Loucy (cell line): Measurements from ENCODE around the gene CDYL.

Experiments
- H2AFZ ChIP-seq: fragments of 200-600 bp; sonication (generic); 2 replicates; pipeline ENCODE4 v1.6.0; 2016; ENCODE audit warnings: antibody characterized with exemption, mild to moderate bottlenecking, low read length, moderate library complexity
- H3F3A ChIP-seq: fragments of 200-600 bp; 2 replicates; pipeline ENCODE4 v1.6.0; 2016; ENCODE audit warnings: antibody characterized with exemption, low read depth, mild to moderate bottlenecking
- H3K27me3 ChIP-seq: fragments of 200-600 bp; sonication (generic); 2 replicates; pipeline ENCODE4 v1.6.1; 2014; ENCODE audit warnings: low read length, mild to moderate bottlenecking; ENCODE audit not compliant: insufficient read depth, poor library complexity, severe bottlenecking
- H3K36me3 ChIP-seq: fragments of 200-600 bp; sonication (generic); 2 replicates; pipeline ENCODE4 v1.6.1; 2016; ENCODE audit warnings: low read length; ENCODE audit not compliant: insufficient read depth
- H3K4me1 ChIP-seq: fragments of 200-600 bp; sonication (generic); 2 replicates; pipeline ENCODE4 v1.5.1; 2014; ENCODE audit warnings: low read length, mild to moderate bottlenecking; ENCODE audit not compliant: insufficient read depth, poor library complexity, severe bottlenecking
- H3K4me2 ChIP-seq: fragments of 200-600 bp; sonication (generic); 2 replicates; pipeline ENCODE4 v1.6.0; 2014; ENCODE audit warnings: antibody characterized with exemption, low read length, low read depth, mild to moderate bottlenecking; ENCODE audit not compliant: poor library complexity, severe bottlenecking
- H3K4me3 ChIP-seq: fragments of 200-600 bp; sonication (generic); 2 replicates; pipeline ENCODE4 v1.5.1; 2014; ENCODE audit warnings: low read length, mild to moderate bottlenecking, mixed read lengths; ENCODE audit not compliant: poor library complexity, severe bottlenecking
- H3K79me2 ChIP-seq: fragments of 200-600 bp; sonication (generic); 2 replicates; pipeline ENCODE4 v1.6.1; 2014; ENCODE audit warnings: low read length; ENCODE audit not compliant: insufficient read depth
- H3K9ac ChIP-seq: fragments of 200-600 bp; sonication (generic); 2 replicates; pipeline ENCODE4 v1.6.0; 2014; ENCODE audit warnings: mild to moderate bottlenecking, low read depth, low read length, moderate library complexity; ENCODE audit not compliant: poor library complexity, severe bottlenecking
- H3K9me2 ChIP-seq: fragments of 200-600 bp; sonication (generic); replicated peaks from 2 replicates; pipeline ENCODE4 v1.6.1; 2016; ENCODE audit warnings: low read depth, low read length, mixed read lengths
- H3K9me3 ChIP-seq: fragments of 200-600 bp; sonication (generic); 2 replicates; pipeline ENCODE4 v1.6.1; 2014; ENCODE audit warnings: mild to moderate bottlenecking, antibody characterized with exemption, low read length, low read depth; ENCODE audit not compliant: insufficient read depth
- H4K20me1 ChIP-seq: fragments of 200-600 bp; sonication (generic); 2 replicates; pipeline ENCODE4 v1.6.0; 2014; ENCODE audit warnings: antibody characterized with exemption, low read length, mild to moderate bottlenecking; ENCODE audit not compliant: insufficient read depth, poor library complexity, severe bottlenecking
- EZH2phosphoT487 ChIP-seq: fragments of 200-600 bp; IDR thresholded peaks from 2 replicates; pipeline ENCODE4 v1.6.1; 2018; ENCODE audit warnings: antibody characterized with exemption, mild to moderate bottlenecking, moderate library complexity, borderline replicate concordance
- TF ChIP-seq, protein P1 (sequence below): fragments of 200-600 bp; sonication (generic); conservative IDR thresholded peaks from 2 replicates; pipeline ENCODE4 v1.5.1; 2014; ENCODE audit warnings: mild to moderate bottlenecking, antibody characterized with exemption, low read length

The CDYL gene

GRCh38 chr6:4808396-4808795 lies 32.2 kb downstream of the CDYL start:
- no peaks in the 10 kb centered on the region for H3K9me2 ChIP-seq
- H3K79me2 ChIP-seq, result peaks cover 95% of the 10 kb centered on the region
- H3K4me3 ChIP-seq, result no peak overlapping the region
- H3K4me1 ChIP-seq, result peaks cover 8% of the 10 kb centered on the region
- no peaks in the 10 kb centered on the region for H3K27me3 ChIP-seq
- H3K4me2 ChIP-seq, result no peak overlapping the region
- no peaks in the 10 kb centered on the region for H3F3A ChIP-seq
- TF ChIP-seq EZH2phosphoT487, result no peak
- TF ChIP-seq, protein P1, sequence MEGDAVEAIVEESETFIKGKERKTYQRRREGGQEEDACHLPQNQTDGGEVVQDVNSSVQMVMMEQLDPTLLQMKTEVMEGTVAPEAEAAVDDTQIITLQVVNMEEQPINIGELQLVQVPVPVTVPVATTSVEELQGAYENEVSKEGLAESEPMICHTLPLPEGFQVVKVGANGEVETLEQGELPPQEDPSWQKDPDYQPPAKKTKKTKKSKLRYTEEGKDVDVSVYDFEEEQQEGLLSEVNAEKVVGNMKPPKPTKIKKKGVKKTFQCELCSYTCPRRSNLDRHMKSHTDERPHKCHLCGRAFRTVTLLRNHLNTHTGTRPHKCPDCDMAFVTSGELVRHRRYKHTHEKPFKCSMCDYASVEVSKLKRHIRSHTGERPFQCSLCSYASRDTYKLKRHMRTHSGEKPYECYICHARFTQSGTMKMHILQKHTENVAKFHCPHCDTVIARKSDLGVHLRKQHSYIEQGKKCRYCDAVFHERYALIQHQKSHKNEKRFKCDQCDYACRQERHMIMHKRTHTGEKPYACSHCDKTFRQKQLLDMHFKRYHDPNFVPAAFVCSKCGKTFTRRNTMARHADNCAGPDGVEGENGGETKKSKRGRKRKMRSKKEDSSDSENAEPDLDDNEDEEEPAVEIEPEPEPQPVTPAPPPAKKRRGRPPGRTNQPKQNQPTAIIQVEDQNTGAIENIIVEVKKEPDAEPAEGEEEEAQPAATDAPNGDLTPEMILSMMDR, result no peak
- no peak overlapping the region for H3K9ac ChIP-seq
- peaks cover 56% of the 10 kb centered on the region for H4K20me1 ChIP-seq
- H3K9me3 ChIP-seq, result no peaks in the 10 kb centered on the region
- no peak overlapping the region for H2AFZ ChIP-seq
- H3K36me3 ChIP-seq, result no peaks in the 10 kb centered on the region

GRCh38 chr6:4809999-4810918 lies 34.1 kb downstream of the CDYL start:
- peaks cover 53% of the 10 kb centered on the region for H4K20me1 ChIP-seq
- peaks cover 96% of the 10 kb centered on the region for H3K79me2 ChIP-seq
- no peaks in the 10 kb centered on the region for H3K36me3 ChIP-seq
- no peaks in the 10 kb centered on the region for H3K9me3 ChIP-seq
- H3K9me2 ChIP-seq, result no peaks in the 10 kb centered on the region
- no peak overlapping the region for H3K4me3 ChIP-seq
- TF ChIP-seq EZH2phosphoT487, result no peak
- TF ChIP-seq, protein P1, result no peak
- H3K27me3 ChIP-seq, result no peaks in the 10 kb centered on the region
- H3K4me1 ChIP-seq, result peaks cover 13% of the 10 kb centered on the region
- no peak overlapping the region for H3K9ac ChIP-seq
- no peaks in the 10 kb centered on the region for H3F3A ChIP-seq
- H3K4me2 ChIP-seq, result no peak overlapping the region
- H2AFZ ChIP-seq, result no peak overlapping the region

DNA sequence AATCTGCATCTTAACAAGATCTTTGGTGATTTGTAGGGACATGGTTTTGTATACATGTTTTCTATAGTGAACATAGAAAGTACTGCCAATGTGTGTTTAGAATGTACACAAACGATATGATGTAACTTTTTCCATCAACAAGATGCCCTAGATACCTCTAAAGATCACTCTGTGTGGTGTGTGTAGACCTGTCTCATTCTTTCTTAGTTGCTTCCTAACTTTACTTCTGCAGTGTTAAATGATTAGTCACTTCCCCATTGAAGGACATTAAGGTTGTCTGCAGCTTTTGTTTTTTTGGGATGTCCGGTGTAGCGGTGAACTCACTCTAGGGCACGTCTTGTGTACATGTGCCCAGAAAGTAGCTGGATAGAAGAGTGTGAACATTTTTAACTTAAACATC lies 35.9 kb downstream of the CDYL start:
- H3K27me3 ChIP-seq, result no peaks in the 10 kb centered on the region
- peaks cover 96% of the 10 kb centered on the region for H3K79me2 ChIP-seq
- H3K4me2 ChIP-seq, result no peak overlapping the region
- peaks cover 13% of the 10 kb centered on the region for H3K4me1 ChIP-seq
- H3K9ac ChIP-seq, result no peak overlapping the region
- H3K9me3 ChIP-seq, result no peaks in the 10 kb centered on the region
- no peaks in the 10 kb centered on the region for H3K9me2 ChIP-seq
- no peaks in the 10 kb centered on the region for H3K36me3 ChIP-seq
- no peak overlapping the region for H3K4me3 ChIP-seq
- H4K20me1 ChIP-seq, result peaks cover 47% of the 10 kb centered on the region
- no peak overlapping the region for H2AFZ ChIP-seq
- H3F3A ChIP-seq, result no peaks in the 10 kb centered on the region
- no peak for TF ChIP-seq EZH2phosphoT487
- TF ChIP-seq, protein P1, result no peak
